ENCODE results near the gene ZNF280C.

DNA sequence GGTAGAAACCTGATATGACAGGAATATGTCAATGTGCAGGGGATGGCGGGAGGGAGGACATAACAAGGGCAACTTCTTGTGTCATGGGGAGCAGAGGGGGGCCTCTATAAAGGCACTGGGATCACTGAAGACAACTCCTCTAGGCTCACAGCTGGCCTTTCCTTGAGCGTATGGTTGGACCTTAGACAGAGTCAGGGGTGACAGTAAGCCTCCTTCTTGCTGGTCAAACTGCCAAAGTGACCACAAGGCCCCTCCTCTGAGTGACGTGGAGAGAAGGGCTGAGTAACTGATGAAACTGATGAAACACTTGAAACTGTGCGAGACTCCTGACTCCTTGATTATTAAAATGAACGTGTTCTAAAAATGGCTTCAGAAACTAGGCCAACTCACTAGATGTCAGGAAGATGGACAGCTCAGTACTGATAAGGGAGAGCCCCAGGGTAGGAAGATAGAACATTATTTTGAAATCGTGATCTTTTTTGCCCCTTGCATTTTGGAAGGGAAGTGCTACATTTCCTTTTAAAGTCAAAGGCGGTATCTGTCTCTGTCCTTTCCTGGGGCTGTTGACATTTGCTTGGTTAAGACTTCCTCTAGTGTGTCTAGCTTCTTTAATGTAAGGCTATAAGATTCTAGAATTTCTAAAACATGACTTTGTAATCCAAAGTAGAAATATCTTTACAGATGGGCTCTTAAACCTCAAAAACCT is 95.4 kb downstream of the ZNF280C start:
- TF ChIP-seq, protein P1, sequence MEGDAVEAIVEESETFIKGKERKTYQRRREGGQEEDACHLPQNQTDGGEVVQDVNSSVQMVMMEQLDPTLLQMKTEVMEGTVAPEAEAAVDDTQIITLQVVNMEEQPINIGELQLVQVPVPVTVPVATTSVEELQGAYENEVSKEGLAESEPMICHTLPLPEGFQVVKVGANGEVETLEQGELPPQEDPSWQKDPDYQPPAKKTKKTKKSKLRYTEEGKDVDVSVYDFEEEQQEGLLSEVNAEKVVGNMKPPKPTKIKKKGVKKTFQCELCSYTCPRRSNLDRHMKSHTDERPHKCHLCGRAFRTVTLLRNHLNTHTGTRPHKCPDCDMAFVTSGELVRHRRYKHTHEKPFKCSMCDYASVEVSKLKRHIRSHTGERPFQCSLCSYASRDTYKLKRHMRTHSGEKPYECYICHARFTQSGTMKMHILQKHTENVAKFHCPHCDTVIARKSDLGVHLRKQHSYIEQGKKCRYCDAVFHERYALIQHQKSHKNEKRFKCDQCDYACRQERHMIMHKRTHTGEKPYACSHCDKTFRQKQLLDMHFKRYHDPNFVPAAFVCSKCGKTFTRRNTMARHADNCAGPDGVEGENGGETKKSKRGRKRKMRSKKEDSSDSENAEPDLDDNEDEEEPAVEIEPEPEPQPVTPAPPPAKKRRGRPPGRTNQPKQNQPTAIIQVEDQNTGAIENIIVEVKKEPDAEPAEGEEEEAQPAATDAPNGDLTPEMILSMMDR (conservative IDR thresholded peaks at IDR 0.05): no peak
- no peak for TF ChIP-seq ZFX (IDR thresholded peaks at IDR 0.05)
